ENCODE measurements around the gene TUBGCP2. TPM values are rescaled to one million over a fixed set of nuclear protein-coding genes. Genes with fewer than 3 reads are reported as not detected.

TUBGCP2 gene
- total RNA-seq, 1 experiment from 2014 or later, result 35.4 TPM

DNA sequence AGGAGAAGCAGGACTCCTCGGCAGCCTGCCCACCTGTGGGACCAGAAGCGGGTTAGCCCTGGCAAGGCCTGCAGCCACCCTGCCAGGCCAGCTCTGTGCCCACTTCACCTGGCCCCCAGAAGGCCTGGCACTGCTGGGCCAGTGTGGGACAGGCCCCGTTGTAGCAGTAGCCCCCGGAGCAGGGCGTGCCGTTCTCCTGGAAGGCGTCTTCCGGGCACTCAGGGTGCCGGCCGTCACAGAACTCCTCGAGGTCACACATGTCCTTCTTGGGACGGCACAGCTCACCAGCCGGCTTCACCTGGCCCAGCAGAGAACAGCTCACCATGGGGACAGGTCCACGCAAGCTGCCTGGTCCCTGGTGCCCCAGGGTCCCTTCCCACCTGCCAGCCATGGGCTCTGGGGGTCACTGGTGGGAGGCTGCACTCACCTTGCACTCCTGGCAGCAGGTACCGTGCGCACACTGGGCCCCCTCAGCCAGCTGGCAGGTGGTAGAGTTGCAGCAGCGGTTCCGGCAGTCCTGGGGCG is 37.8 kb downstream of the TUBGCP2 start:
- RAD21 ChIA-PET (ENCODE audit: low non-redundant PET in 1 of 2, low total read pairs in 2 of 2, uncharacterized antibody in 2 of 2, unreplicated experiment in 2 of 2), result no interaction called here
- CTCF ChIA-PET, result no interaction called here

DNA sequence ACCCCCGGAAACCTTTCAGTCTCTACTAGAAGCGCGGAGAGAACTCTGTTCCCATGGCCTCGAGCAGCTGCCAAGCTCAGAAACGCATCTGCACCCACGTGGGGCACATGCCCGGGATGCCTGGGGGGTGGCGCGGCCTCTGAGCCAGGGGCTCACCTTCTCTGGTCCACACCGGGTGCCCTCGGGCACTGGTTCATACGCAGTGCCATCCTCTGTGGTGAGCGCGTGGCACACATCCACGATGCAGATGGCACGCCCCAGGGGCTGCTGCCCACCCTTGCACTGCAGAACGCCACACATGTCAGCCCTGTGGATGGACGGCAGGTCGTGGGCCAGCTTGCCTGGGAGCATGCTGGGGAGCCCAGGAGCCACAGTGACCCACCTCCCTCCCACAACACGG is 38.5 kb downstream of the TUBGCP2 start:
- ChIA-PET POLR2A (no interaction called here), CTCF (no interaction called here), RAD21 (ENCODE audit: low non-redundant PET in 1 of 2, low total read pairs in 2 of 2, uncharacterized antibody in 2 of 2, unreplicated experiment in 2 of 2) (no interaction called here)
- intact Hi-C loops (cut with micrococcal nuclease), result no loop called here
- ATAC-seq (no peak), DNase-seq (ENCODE audit: low read depth, low spot score) (no peak)
- Histone ChIP-seq H3K9me2 (ENCODE audit: insufficient read depth) (no peaks in the 10 kb centered on the region), H3K4me2 (ENCODE audit: low read length) (no peak overlapping the region), H3K36me3 (ENCODE audit: control insufficient read depth in 1 of 2, insufficient read depth in 2 of 2, low read length in 2 of 2) (no peaks in the 10 kb centered on the region), H3K9ac (ENCODE audit: low read length) (no peak overlapping the region), H3K27ac (ENCODE audit: low read depth, low read length) (no peak overlapping the region), H3K4me1 (ENCODE audit: control insufficient read depth in 1 of 2, insufficient read depth in 2 of 2, low read length in 2 of 2) (no peaks in the 10 kb centered on the region; a peak in 1 of 4 replicates), H4K20me1 (ENCODE audit: insufficient read depth) (no peaks in the 10 kb centered on the region), H3K27me3 (ENCODE audit: insufficient read depth, low read length) (no peaks in the 10 kb centered on the region), H3K9me3 (ENCODE audit: control insufficient read depth in 1 of 2, insufficient read depth in 1 of 2, low read depth in 1 of 2, low read length in 2 of 2) (no peaks in the 10 kb centered on the region), H2AFZ (ENCODE audit: low read depth, low read length, poor library complexity, severe bottlenecking) (no peak overlapping the region), H3K79me2 (ENCODE audit: insufficient read depth, low read length) (no peaks in the 10 kb centered on the region), H3K4me3 (replicated peaks in 1 of 2; ENCODE audit: low read depth in 1 of 2, low read length in 2 of 2) (no peak overlapping the region)
- no TSS peak for BruUV-seq (replicated peaks)
- no peak for TF ChIP-seq ZFX (IDR thresholded peaks at IDR 0.05)
- no peak for TF ChIP-seq POLR2A (IDR thresholded peaks at IDR 0.05; ENCODE audit: borderline replicate concordance, extremely low read depth, insufficient read depth, insufficient read length)
- TF ChIP-seq SIN3A (IDR thresholded peaks at IDR 0.05; ENCODE audit: low read depth), result no peak
- no peak for TF ChIP-seq ZNF274 (IDR thresholded peaks at IDR 0.05; ENCODE audit: low read depth, low read length)
- no peak for TF ChIP-seq ELF1 (IDR thresholded peaks at IDR 0.05; ENCODE audit: borderline replicate concordance, low read depth)
- TF ChIP-seq, protein P1, sequence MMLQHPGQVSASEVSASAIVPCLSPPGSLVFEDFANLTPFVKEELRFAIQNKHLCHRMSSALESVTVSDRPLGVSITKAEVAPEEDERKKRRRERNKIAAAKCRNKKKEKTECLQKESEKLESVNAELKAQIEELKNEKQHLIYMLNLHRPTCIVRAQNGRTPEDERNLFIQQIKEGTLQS (IDR thresholded peaks at IDR 0.05), result no peak
- no peak for TF ChIP-seq TCF7L2 (IDR thresholded peaks at IDR 0.05; ENCODE audit: borderline replicate concordance, extremely low read depth, insufficient read depth, insufficient read length)
- no peak for TF ChIP-seq CEBPB (IDR thresholded peaks at IDR 0.05; ENCODE audit: low read depth)

More for the DNA sequence above, 37.8 kb downstream of the TUBGCP2 start:
- Histone ChIP-seq H3K9me2 (ENCODE audit: insufficient read depth) (no peaks in the 10 kb centered on the region), H3K9ac (ENCODE audit: low read length) (no peak overlapping the region), H3K27me3 (ENCODE audit: insufficient read depth, low read length) (no peaks in the 10 kb centered on the region), H3K27ac (ENCODE audit: low read depth, low read length) (no peak overlapping the region), H3K4me3 (replicated peaks in 1 of 2; ENCODE audit: low read depth in 1 of 2, low read length in 2 of 2) (no peak overlapping the region), H3K36me3 (ENCODE audit: control insufficient read depth in 1 of 2, insufficient read depth in 2 of 2, low read length in 2 of 2) (no peaks in the 10 kb centered on the region), H3K4me2 (ENCODE audit: low read length) (no peak overlapping the region), H3K4me1 (ENCODE audit: control insufficient read depth in 1 of 2, insufficient read depth in 2 of 2, low read length in 2 of 2) (no peaks in the 10 kb centered on the region), H2AFZ (ENCODE audit: low read depth, low read length, poor library complexity, severe bottlenecking) (no peak overlapping the region), H3K9me3 (ENCODE audit: control insufficient read depth in 1 of 2, insufficient read depth in 1 of 2, low read depth in 1 of 2, low read length in 2 of 2) (no peaks in the 10 kb centered on the region), H4K20me1 (ENCODE audit: insufficient read depth) (no peaks in the 10 kb centered on the region), H3K79me2 (ENCODE audit: insufficient read depth, low read length) (no peaks in the 10 kb centered on the region)
- intact Hi-C loops (cut with micrococcal nuclease), result no loop called here
- ATAC-seq (no peak), DNase-seq (ENCODE audit: low read depth, low spot score) (no peak)
- no TSS peak for BruUV-seq (replicated peaks)
- TF ChIP-seq ELF1 (IDR thresholded peaks at IDR 0.05; ENCODE audit: borderline replicate concordance, low read depth), result no peak
- no peak for TF ChIP-seq SRF (IDR thresholded peaks at IDR 0.05; ENCODE audit: low read depth)
- TF ChIP-seq EZH2phosphoT487 (IDR thresholded peaks at IDR 0.05; ENCODE audit: borderline replicate concordance), result no peak
- POLR2A ChIA-PET, result no interaction called here
